HG03135 (cell line): ENCODE data around the gene ZNF280C.
"Not testable (repeated sequence)": the region's sequence is repeated elsewhere in the genome, so short reads cannot be mapped to it uniquely, and the experiment has no call there.

ENCODE experiments used
- ATAC-seq: cut with Tn5 transposase; IDR thresholded peaks from one replicate; pipeline ENCODE4 v1.9.1; 2021; ENCODE audit warnings: mild to moderate bottlenecking, moderate library complexity; ENCODE audit not compliant: unreplicated experiment

ZNF280C gene

GRCh38 chrX:130268449-130269170 is at the start of gene ZNF280C:
Gene ZNF280C (minus strand): TSS chrX:130268899. CDS start chrX:130260449, 8,450 bp downstream.
- peak; percentile 97 for ATAC-seq

GRCh38 chrX:130304587-130305368 is 36.1 kb upstream of the ZNF280C start:
- ATAC-seq, result no peak

GRCh38 chrX:130301977-130302376 is 33.3 kb upstream of the ZNF280C start:
- no peak for ATAC-seq

GRCh38 chrX:130301405-130301804 is 32.7 kb upstream of the ZNF280C start:
- no peak for ATAC-seq

GRCh38 chrX:130300010-130300282 is 31.2 kb upstream of the ZNF280C start:
- no peak for ATAC-seq

- ATAC-seq, result no peak
These were observed 30.7 kb upstream of the ZNF280C start for GRCh38 chrX:130299279-130300009.

- ATAC-seq, result no peak
These were observed 28.0 kb upstream of the ZNF280C start for GRCh38 chrX:130296743-130297142.

- no peak for ATAC-seq
These were observed 27.6 kb upstream of the ZNF280C start for GRCh38 chrX:130296297-130296678.

GRCh38 chrX:130295519-130296296 is 27.0 kb upstream of the ZNF280C start:
- ATAC-seq, result no peak

- ATAC-seq, result no peak
These were observed 18.5 kb upstream of the ZNF280C start for GRCh38 chrX:130287071-130287770.

- ATAC-seq, result no peak
These were observed 17.0 kb upstream of the ZNF280C start for GRCh38 chrX:130285710-130286109.

- ATAC-seq, result no peak
These were observed 16.4 kb upstream of the ZNF280C start for GRCh38 chrX:130285069-130285620.

- no peak for ATAC-seq
These were observed 13.5 kb upstream of the ZNF280C start for GRCh38 chrX:130282151-130282550.

- ATAC-seq, result no peak
These were observed 12.2 kb upstream of the ZNF280C start for GRCh38 chrX:130280901-130281300.

GRCh38 chrX:130272253-130272652 is 3.6 kb upstream of the ZNF280C start:
- not testable (repeated sequence) for ATAC-seq

- not testable (repeated sequence) for ATAC-seq
These were observed 692 bp upstream of the ZNF280C start for GRCh38 chrX:130269391-130269790.

GRCh38 chrX:130267956-130268448 is 697 bp downstream of the ZNF280C start:
- no peak for ATAC-seq

- ATAC-seq, result no peak
These were observed 4.1 kb downstream of the ZNF280C start for GRCh38 chrX:130264573-130264972.

- ATAC-seq, result no peak
These were observed 5.7 kb downstream of the ZNF280C start for GRCh38 chrX:130263016-130263415.

GRCh38 chrX:130262231-130262630 is 6.5 kb downstream of the ZNF280C start:
- no peak for ATAC-seq
